Camera-type eye (tissue), 1 donor: ENCODE measurements around the gene SUN1. TPM values are rescaled to one million over a fixed set of nuclear protein-coding genes. Genes with fewer than 3 reads are reported as not detected.

Experiments
- total RNA-seq: library from RNA; depleted of rRNA; stranded (reverse); fragments of >200 nt; gene quantifications from one replicate; pipeline ENCODE4 v1.2.3, GENCODE V29; 2014

SUN1 gene
- 474 TPM for total RNA-seq

GRCh38 chr7:832167-832967 is at the start of gene SUN1:
Gene SUN1 (plus strand): TSS chr7:832476. CDS start chr7:832525, 49 bp downstream.

DNA sequence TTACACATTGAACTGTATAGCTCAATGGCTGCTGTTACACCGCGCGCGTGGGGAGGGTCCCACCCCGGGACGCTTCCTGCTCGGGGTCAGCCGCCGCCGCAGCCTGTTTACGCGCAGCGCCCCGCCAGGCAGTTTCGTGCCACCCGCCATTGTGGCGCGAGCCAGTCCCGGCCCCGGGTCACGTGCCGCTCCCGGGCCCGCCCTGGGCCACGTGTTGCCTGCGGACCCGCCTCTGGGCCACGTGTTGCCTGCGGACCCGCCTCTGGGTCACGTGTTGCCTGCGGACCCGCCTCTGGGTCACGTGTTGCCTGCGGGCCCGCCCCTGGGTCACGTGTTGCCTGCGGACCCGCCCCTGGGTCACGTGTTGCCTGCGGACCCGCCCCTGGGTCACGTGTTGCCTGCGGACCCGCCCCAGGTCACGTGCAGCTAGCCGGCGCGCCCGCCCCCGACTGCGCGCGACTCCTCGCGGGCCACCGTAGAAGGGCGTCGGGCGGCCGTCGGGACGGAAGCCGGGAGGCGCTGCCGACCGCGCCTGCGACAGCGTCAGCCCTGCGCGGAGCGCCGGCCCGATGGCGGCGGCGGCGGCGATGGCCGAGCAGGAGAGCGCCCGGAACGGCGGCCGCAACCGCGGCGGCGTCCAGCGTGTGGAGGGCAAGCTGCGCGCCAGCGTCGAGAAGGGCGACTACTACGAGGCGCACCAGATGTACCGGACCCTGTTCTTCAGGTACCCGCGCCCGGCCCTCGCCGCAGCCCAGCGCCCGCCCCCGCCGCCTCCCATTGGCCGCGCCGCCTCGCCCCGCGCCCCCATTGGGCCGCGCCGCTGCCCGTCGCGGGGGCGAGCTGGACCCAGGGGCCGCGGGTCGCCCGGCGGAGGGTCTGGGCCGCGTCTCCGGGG is 44.0 kb downstream of the SUN1 start, which contains the start of gene GET4:
Gene GET4 (plus strand): TSS at position 478 of the 895 bp plus-strand sequence. CDS start 92 bp downstream, at position 570.

Other genes with a start within 250 kb of the SUN1 start
- 24.9 TPM for gene DNAAF5, start 105.8 kb upstream of the SUN1 start, total RNA-seq
- 37.1 TPM for gene PRKAR1B, start 105.2 kb upstream of the SUN1 start, total RNA-seq
- gene GET4, start 44.1 kb downstream of the SUN1 start, total RNA-seq, result 40.3 TPM
- 11.3 TPM for gene ADAP1, start 122.2 kb downstream of the SUN1 start, total RNA-seq
- gene COX19, start 143.1 kb downstream of the SUN1 start, total RNA-seq, result 15.0 TPM
- 14.5 TPM for gene CYP2W1, start 150.7 kb downstream of the SUN1 start, total RNA-seq
- 9.5 TPM for gene GPR146, start 212.1 kb downstream of the SUN1 start, total RNA-seq